K562 (cell line): Measurements from ENCODE around the gene RPS6KA2.

Experiments used
- E2F1 ChIP-seq: sonication (generic); formaldehyde crosslinking; IDR thresholded peaks from 2 replicates; pipeline ENCODE4 v1.8.1; 2023; ENCODE audit warnings: mild to moderate bottlenecking, missing genetic modification reagents, moderate library complexity
- ESRRB ChIP-seq: fragments of 250-450 bp; sonication (Bioruptor Pico); IDR thresholded peaks from 2 replicates; pipeline ENCODE4 v1.5.0; 2020; ENCODE audit warnings: mild to moderate bottlenecking, moderate library complexity, borderline replicate concordance
- MXI1 ChIP-seq: IDR thresholded peaks from 2 replicates; pipeline ENCODE4 v1.6.1; 2011; ENCODE audit warnings: low read depth, mild to moderate bottlenecking, improper control_type of control experiment, low read length
- POLR2AphosphoS5 ChIP-seq: IDR thresholded peaks from 2 replicates; pipeline ENCODE4 v1.6.1; 2011; ENCODE audit warnings: mild to moderate bottlenecking, low read depth, low read length, moderate library complexity; ENCODE audit not compliant: control insufficient read depth, insufficient read depth
- TCF7L2 ChIP-seq: fragments of 150-350 bp; IDR thresholded peaks from 2 replicates; pipeline ENCODE4 v1.6.1; 2016; ENCODE audit warnings: low read depth, mild to moderate bottlenecking, low read length, moderate library complexity
- ZBED1 ChIP-seq: IDR thresholded peaks from 2 replicates; pipeline ENCODE4 v1.6.1; 2014
- ZBTB1 ChIP-seq: sonication (generic); formaldehyde crosslinking; IDR thresholded peaks from 2 replicates; pipeline ENCODE4 v1.8.1; 2023; ENCODE audit warnings: missing genetic modification reagents, low read depth, mild to moderate bottlenecking, borderline replicate concordance
- TF ChIP-seq, protein P1 (sequence below): fragments of 250-450 bp; sonication (Bioruptor Pico); IDR thresholded peaks from 2 replicates; pipeline ENCODE4 v1.5.0; 2021
- TF ChIP-seq, protein P2 (sequence below), 3 experiments: IDR thresholded peaks in 2 of 3; conservative IDR thresholded peaks in 1 of 3; 2 replicates each; pipeline ENCODE4 v1.5.1; 2011 to 2012; ENCODE audit warnings: low read length in 3 of 3, mild to moderate bottlenecking in 3 of 3, control low read depth in 2 of 3, improper control_type of control experiment in 1 of 3, inconsistent platforms in 1 of 3, low read depth in 1 of 3, mixed read lengths in 1 of 3, moderate library complexity in 1 of 3; ENCODE audit not compliant: insufficient read depth in 2 of 3
- TF ChIP-seq, protein P3 (sequence below): fragments of 250-450 bp; sonication (Bioruptor Pico); IDR thresholded peaks from 2 replicates; pipeline ENCODE4 v1.8.0; 2021; ENCODE audit warnings: moderate library complexity, mild to moderate bottlenecking, inconsistent platforms

GRCh38 chr6:166489301-166490155 is 137.5 kb downstream of the RPS6KA2 start:
- TF ChIP-seq TCF7L2 (no peak), POLR2AphosphoS5 (no peak), E2F1 (no peak), ESRRB (no peak), ZBTB1 (CRISPR knock-in tag) (no peak), MXI1 (no peak), ZBED1 (no peak)
- TF ChIP-seq, protein P1, sequence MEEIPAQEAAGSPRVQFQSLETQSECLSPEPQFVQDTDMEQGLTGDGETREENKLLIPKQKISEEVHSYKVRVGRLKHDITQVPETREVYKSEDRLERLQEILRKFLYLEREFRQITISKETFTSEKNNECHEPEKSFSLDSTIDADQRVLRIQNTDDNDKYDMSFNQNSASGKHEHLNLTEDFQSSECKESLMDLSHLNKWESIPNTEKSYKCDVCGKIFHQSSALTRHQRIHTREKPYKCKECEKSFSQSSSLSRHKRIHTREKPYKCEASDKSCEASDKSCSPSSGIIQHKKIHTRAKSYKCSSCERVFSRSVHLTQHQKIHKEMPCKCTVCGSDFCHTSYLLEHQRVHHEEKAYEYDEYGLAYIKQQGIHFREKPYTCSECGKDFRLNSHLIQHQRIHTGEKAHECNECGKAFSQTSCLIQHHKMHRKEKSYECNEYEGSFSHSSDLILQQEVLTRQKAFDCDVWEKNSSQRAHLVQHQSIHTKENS = no peak
- TF ChIP-seq, protein P2, sequence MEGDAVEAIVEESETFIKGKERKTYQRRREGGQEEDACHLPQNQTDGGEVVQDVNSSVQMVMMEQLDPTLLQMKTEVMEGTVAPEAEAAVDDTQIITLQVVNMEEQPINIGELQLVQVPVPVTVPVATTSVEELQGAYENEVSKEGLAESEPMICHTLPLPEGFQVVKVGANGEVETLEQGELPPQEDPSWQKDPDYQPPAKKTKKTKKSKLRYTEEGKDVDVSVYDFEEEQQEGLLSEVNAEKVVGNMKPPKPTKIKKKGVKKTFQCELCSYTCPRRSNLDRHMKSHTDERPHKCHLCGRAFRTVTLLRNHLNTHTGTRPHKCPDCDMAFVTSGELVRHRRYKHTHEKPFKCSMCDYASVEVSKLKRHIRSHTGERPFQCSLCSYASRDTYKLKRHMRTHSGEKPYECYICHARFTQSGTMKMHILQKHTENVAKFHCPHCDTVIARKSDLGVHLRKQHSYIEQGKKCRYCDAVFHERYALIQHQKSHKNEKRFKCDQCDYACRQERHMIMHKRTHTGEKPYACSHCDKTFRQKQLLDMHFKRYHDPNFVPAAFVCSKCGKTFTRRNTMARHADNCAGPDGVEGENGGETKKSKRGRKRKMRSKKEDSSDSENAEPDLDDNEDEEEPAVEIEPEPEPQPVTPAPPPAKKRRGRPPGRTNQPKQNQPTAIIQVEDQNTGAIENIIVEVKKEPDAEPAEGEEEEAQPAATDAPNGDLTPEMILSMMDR (IDR thresholded peaks at IDR 0.05 in 2 of 3, conservative IDR thresholded peaks at IDR 0.05 in 1 of 3; ENCODE audit: insufficient read depth in 2 of 3, low read depth in 1 of 3, low read length in 3 of 3) = no peak
- TF ChIP-seq, protein P3, sequence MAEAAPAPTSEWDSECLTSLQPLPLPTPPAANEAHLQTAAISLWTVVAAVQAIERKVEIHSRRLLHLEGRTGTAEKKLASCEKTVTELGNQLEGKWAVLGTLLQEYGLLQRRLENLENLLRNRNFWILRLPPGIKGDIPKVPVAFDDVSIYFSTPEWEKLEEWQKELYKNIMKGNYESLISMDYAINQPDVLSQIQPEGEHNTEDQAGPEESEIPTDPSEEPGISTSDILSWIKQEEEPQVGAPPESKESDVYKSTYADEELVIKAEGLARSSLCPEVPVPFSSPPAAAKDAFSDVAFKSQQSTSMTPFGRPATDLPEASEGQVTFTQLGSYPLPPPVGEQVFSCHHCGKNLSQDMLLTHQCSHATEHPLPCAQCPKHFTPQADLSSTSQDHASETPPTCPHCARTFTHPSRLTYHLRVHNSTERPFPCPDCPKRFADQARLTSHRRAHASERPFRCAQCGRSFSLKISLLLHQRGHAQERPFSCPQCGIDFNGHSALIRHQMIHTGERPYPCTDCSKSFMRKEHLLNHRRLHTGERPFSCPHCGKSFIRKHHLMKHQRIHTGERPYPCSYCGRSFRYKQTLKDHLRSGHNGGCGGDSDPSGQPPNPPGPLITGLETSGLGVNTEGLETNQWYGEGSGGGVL = no peak
